ENCODE data around the gene OR2L8. TPM values are rescaled to one million over a fixed set of nuclear protein-coding genes. Genes with fewer than 3 reads are reported as not detected.

Gene OR2L8
- total RNA-seq, 4 donors from 2014 or later = not detected

- Histone ChIP-seq H3K27ac (replicated peaks in 1 of 4) (no peak overlapping the region), H3K9me3 (no peaks in the 10 kb centered on the region), H3K4me1 (no peaks in the 10 kb centered on the region), H3K36me3 (no peaks in the 10 kb centered on the region), H3K4me3 (no peak overlapping the region), H3K27me3 (no peaks in the 10 kb centered on the region)
- no peak for DNase-seq (ENCODE audit: extremely low spot score)
- intact Hi-C loops (cut with DNase I) = no loop called here
- 47% methylated on average over 2 of the region's 2 CpGs for WGBS
- no peak for TF ChIP-seq EP300 (IDR thresholded peaks at IDR 0.05)
- TF ChIP-seq POLR2AphosphoS5 (IDR thresholded peaks at IDR 0.05) = no peak
- TF ChIP-seq CTCF (IDR thresholded peaks at IDR 0.05) = no peak
- TF ChIP-seq POLR2A (IDR thresholded peaks at IDR 0.05; ENCODE audit: low read depth) = no peak
Observed at GRCh38 chr1:247992986-247993385, 44.3 kb downstream of the OR2L8 start.

- Histone ChIP-seq H3K27me3 (no peaks in the 10 kb centered on the region), H3K4me3 (no peak overlapping the region), H3K36me3 (no peaks in the 10 kb centered on the region), H3K4me1 (no peaks in the 10 kb centered on the region), H3K27ac (replicated peaks in 1 of 4) (no peak overlapping the region), H3K9me3 (no peaks in the 10 kb centered on the region)
- TF ChIP-seq CTCF (IDR thresholded peaks at IDR 0.05) (no peak), POLR2AphosphoS5 (IDR thresholded peaks at IDR 0.05) (no peak), POLR2A (IDR thresholded peaks at IDR 0.05; ENCODE audit: low read depth) (no peak), EP300 (IDR thresholded peaks at IDR 0.05) (no peak)
- WGBS = 30% methylated on average over 2 of the region's 2 CpGs
- intact Hi-C loops (cut with DNase I) = no loop called here
- no peak for DNase-seq (ENCODE audit: extremely low spot score)
Observed at GRCh38 chr1:247998811-247999210, 50.2 kb downstream of the OR2L8 start.

Small RNAs within 50 kb of the gene (small RNA-seq; reads per million reads assigned to genes)
- 0 reads per million in 3 donors for gene RF00019

Other genes starting within 250 kb of the OR2L8 start
- gene OR6F1, start 232.2 kb upstream of the OR2L8 start, total RNA-seq = not detected
- gene OR14K1, start 210.2 kb upstream of the OR2L8 start, total RNA-seq = not detected
- not detected for gene OR14A2, start 200.7 kb upstream of the OR2L8 start, total RNA-seq
- not detected for gene OR1C1, start 188.3 kb upstream of the OR2L8 start, total RNA-seq
- gene OR14A16, start 124.7 kb upstream of the OR2L8 start, total RNA-seq = not detected
- not detected for gene OR11L1, start 107.0 kb upstream of the OR2L8 start, total RNA-seq
- gene TRIM58, start 91.7 kb upstream of the OR2L8 start, total RNA-seq = 1 to 10 TPM in 2 of 4 donors, under 1 TPM in 2; 0.42 to 7.3 (median 1.9) TPM
- gene OR2W3, start 53.3 kb upstream of the OR2L8 start, total RNA-seq = 1 to 10 TPM in 1 of 4 donors, under 1 TPM in 2, not detected in 1; 0.34 to 1.9 (median 0.83) TPM
- gene OR2T8, start 28.6 kb upstream of the OR2L8 start, total RNA-seq = not detected
- not detected for gene OR2AJ1, start 24.0 kb upstream of the OR2L8 start, total RNA-seq
- gene OR2AK2, start 16.4 kb downstream of the OR2L8 start, total RNA-seq = not detected
- not detected for gene OR2L5, start 64.8 kb downstream of the OR2L8 start, total RNA-seq
- gene OR2L2, start 81.2 kb downstream of the OR2L8 start, total RNA-seq = not detected
- gene OR2L3, start 98.0 kb downstream of the OR2L8 start, total RNA-seq = not detected
- not detected for gene OR2L13, start 146.3 kb downstream of the OR2L8 start, total RNA-seq
- gene OR2M5, start 196.3 kb downstream of the OR2L8 start, total RNA-seq = not detected
- not detected for gene OR2M2, start 226.0 kb downstream of the OR2L8 start, total RNA-seq
- not detected for gene OR2M3, start 248.4 kb downstream of the OR2L8 start, total RNA-seq